RPMI7951 (cell line): ENCODE data around the gene FRMD7. TPM values are rescaled to one million over a fixed set of nuclear protein-coding genes. Genes with fewer than 3 reads are reported as not detected.
"Not testable (repeated sequence)": the region's sequence is repeated elsewhere in the genome, so short reads cannot be mapped to it uniquely, and the experiment has no call there.

Source experiments
- DNase-seq: peaks from one replicate; pipeline ENCODE4 v3.0.0-alpha.2; 2012; ENCODE audit warnings: low read depth
- total RNA-seq: library from RNA; depleted of rRNA; stranded (reverse); fragments of >200 nt; shearing (Covaris generic); gene quantifications from 2 replicates; pipeline ENCODE4 v1.2.3, GENCODE V29; 2014; rRNA removed

The FRMD7 gene
- 0.10 TPM in 1 of 2 replicates, not detected in the other for total RNA-seq

- DNase-seq: peak; percentile 16
These were observed at the start of gene FRMD7 for GRCh38 chrX:132127743-132128142. Gene FRMD7, minus strand, starts transcription at chrX:132128020. Its CDS starts 176 bp downstream, at chrX:132127844.

GRCh38 chrX:132173647-132174046 is 45.8 kb upstream of the FRMD7 start:
- no peak for DNase-seq

- peak; percentile 15 for DNase-seq
These were observed 44.1 kb upstream of the FRMD7 start for GRCh38 chrX:132171881-132172280.

GRCh38 chrX:132171478-132171877 is 43.7 kb upstream of the FRMD7 start:
- DNase-seq: peak; percentile 7

GRCh38 chrX:132169554-132169953 is 41.7 kb upstream of the FRMD7 start:
- DNase-seq: no peak

GRCh38 chrX:132165651-132166050 is 37.8 kb upstream of the FRMD7 start:
- peak; percentile 45 for DNase-seq

- DNase-seq: no peak
These were observed 37.2 kb upstream of the FRMD7 start for GRCh38 chrX:132165005-132165404.

GRCh38 chrX:132163094-132163493 is 35.3 kb upstream of the FRMD7 start:
- not testable (repeated sequence) for DNase-seq

- DNase-seq: no peak
These were observed 25.3 kb upstream of the FRMD7 start for GRCh38 chrX:132153166-132153565.

GRCh38 chrX:132146456-132146855 is 18.6 kb upstream of the FRMD7 start:
- DNase-seq: no peak

GRCh38 chrX:132144061-132144460 is 16.2 kb upstream of the FRMD7 start:
- peak; percentile 3 for DNase-seq

GRCh38 chrX:132125906-132126305 is 1.9 kb downstream of the FRMD7 start:
- no peak for DNase-seq

- DNase-seq: no peak
These were observed 6.9 kb downstream of the FRMD7 start for GRCh38 chrX:132120913-132121312.

GRCh38 chrX:132119821-132120515 is 7.9 kb downstream of the FRMD7 start:
- DNase-seq: peak; percentile 71

GRCh38 chrX:132119283-132119682 is 8.5 kb downstream of the FRMD7 start:
- DNase-seq: peak; percentile 21

GRCh38 chrX:132118358-132118757 is 9.5 kb downstream of the FRMD7 start:
- DNase-seq: no peak

- DNase-seq: no peak
These were observed 12.0 kb downstream of the FRMD7 start for GRCh38 chrX:132115792-132116191.

GRCh38 chrX:132114607-132115006 is 13.2 kb downstream of the FRMD7 start:
- DNase-seq: no peak

GRCh38 chrX:132107291-132107690 is 20.5 kb downstream of the FRMD7 start:
- DNase-seq: no peak

- DNase-seq: no peak
These were observed 26.0 kb downstream of the FRMD7 start for GRCh38 chrX:132101799-132102198.

- DNase-seq: no peak
These were observed 26.6 kb downstream of the FRMD7 start for GRCh38 chrX:132101206-132101605.

GRCh38 chrX:132098704-132099103 is 29.1 kb downstream of the FRMD7 start:
- DNase-seq: not testable (repeated sequence)

- peak; percentile 7 for DNase-seq
These were observed 33.7 kb downstream of the FRMD7 start for GRCh38 chrX:132094164-132094563.
